ENCODE data around the gene CDKAL1.

DNA sequence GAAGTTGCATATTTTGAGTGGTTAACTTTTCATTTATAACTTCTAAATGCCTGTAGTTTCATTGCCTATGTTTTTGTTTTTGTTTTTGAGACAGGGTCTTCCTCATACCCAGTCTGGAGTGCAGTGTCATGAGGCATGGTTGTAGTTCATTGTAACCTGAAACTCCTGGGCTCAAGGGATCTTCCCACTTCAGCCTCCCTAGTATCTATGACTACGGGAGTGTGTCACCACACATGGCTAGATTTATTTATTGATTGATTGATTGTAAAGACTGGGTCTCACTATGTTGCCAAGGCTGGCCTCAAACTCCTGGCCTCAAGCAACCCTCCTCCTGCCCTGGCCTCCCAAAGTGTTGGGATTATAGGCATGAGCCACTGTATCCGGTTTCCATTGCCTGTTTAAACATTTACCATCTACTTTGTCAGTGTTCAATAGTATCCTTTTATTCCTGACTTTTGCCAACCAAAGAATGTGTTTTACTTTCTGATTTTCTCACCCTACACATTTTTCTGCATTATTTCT, 144.6 kb downstream of the CDKAL1 start:
- TF ChIP-seq EZH2 (optimal IDR thresholded peaks at IDR 0.05; ENCODE audit: low read depth, low read length) (no peak), EZH2phosphoT487 (IDR thresholded peaks at IDR 0.05; ENCODE audit: low read length) (no peak)
- TF ChIP-seq, protein P1, sequence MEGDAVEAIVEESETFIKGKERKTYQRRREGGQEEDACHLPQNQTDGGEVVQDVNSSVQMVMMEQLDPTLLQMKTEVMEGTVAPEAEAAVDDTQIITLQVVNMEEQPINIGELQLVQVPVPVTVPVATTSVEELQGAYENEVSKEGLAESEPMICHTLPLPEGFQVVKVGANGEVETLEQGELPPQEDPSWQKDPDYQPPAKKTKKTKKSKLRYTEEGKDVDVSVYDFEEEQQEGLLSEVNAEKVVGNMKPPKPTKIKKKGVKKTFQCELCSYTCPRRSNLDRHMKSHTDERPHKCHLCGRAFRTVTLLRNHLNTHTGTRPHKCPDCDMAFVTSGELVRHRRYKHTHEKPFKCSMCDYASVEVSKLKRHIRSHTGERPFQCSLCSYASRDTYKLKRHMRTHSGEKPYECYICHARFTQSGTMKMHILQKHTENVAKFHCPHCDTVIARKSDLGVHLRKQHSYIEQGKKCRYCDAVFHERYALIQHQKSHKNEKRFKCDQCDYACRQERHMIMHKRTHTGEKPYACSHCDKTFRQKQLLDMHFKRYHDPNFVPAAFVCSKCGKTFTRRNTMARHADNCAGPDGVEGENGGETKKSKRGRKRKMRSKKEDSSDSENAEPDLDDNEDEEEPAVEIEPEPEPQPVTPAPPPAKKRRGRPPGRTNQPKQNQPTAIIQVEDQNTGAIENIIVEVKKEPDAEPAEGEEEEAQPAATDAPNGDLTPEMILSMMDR (IDR thresholded peaks at IDR 0.05; ENCODE audit: low read length): no peak
